Right lobe of liver (tissue), 6 donors: ENCODE data around the gene NEMP2. TPM values are rescaled to one million over a fixed set of nuclear protein-coding genes. Genes with fewer than 3 reads are reported as not detected.

ENCODE experiments used
- ATAC-seq, 4 donors: fragments of 200-7000 bp; cut with Tn5 transposase; one replicate each; pipeline ENCODE4 v1.9.1; 2020; ENCODE audit warnings: mild to moderate bottlenecking in 4 of 4, moderate library complexity in 4 of 4
- DNase-seq, 3 donors: peaks; one replicate each; pipeline ENCODE4 v3.0.0-alpha.2; 2020
- H3K27ac ChIP-seq, 3 donors: fragments of 200-600 bp; one replicate each; pipeline ENCODE4 v1.8.0; 2022
- H3K27me3 ChIP-seq, 2 donors: fragments of 200-600 bp; one replicate each; pipeline ENCODE4 v1.8.0; 2022
- H3K36me3 ChIP-seq, 4 donors: fragments of 200-600 bp; sonication (generic) in 1 of 4; one replicate each; pipeline versions ENCODE4 v1.5.1 to v1.8.0; 2017 to 2022; ENCODE audit warnings: control low read depth in 1 of 4
- H3K4me1 ChIP-seq, 4 donors: fragments of 200-600 bp; sonication (generic) in 1 of 4; one replicate each; pipeline versions ENCODE4 v1.5.1 to v1.8.0; 2017 to 2022; ENCODE audit warnings: control low read depth in 1 of 4
- H3K4me3 ChIP-seq, 3 donors: fragments of 200-600 bp; one replicate each; pipeline ENCODE4 v1.8.0; 2022
- H3K9me3 ChIP-seq, 4 donors: fragments of 200-600 bp; sonication (generic) in 1 of 4; one replicate each; pipeline versions ENCODE4 v1.5.1 to v1.8.0; 2017 to 2022; ENCODE audit warnings: control low read depth in 1 of 4
- POLR2A ChIP-seq: fragments of 450-650 bp; IDR thresholded peaks from one replicate; pipeline ENCODE4 v1.6.1; 2017; ENCODE audit warnings: antibody characterized with exemption, mild to moderate bottlenecking
- WGBS: methylation state at CpG from one replicate; pipeline ENCODE4 v1.1.6; 2018; ENCODE audit warnings: low coverage, low lambda C conversion rate; ENCODE audit not compliant: insufficient coverage; ENCODE audit errors: missing lambda C conversion rate; 5-methylcytosine and 5-hydroxymethylcytosine counted together
- intact Hi-C, 2 donors: fragments of 100-400 bp; cut with DNase I; formaldehyde crosslinking; loops; one replicate each; pipeline versions ENCODE4 v1.11.2 to v1.14.1; 2022
- total RNA-seq, 6 experiments: library from RNA; depleted of rRNA in 2 of 6; stranded (reverse); fragments of >200 nt in 2 of 6; fragmentation: NEBNext Ultra II Directional in 3 of 6; extraction: Animal tissue kit (Norgen Biotek cat#: 25700) in 3 of 6; gene quantifications; one replicate each; pipeline versions ENCODE4 v1.1.0 to v1.2.4, GENCODE V29; 2016 to 2023
- TF ChIP-seq, protein P1 (sequence below), 4 donors: fragments of 200-600 bp in 3 of 4; fragments of 450-650 bp in 1 of 4; IDR thresholded peaks; one replicate each; pipeline versions ENCODE4 v1.5.1 to v1.8.0; 2016 to 2022; ENCODE audit warnings: antibody characterized with exemption in 4 of 4, mild to moderate bottlenecking in 2 of 4
- donor health status: DM: no; HTN: yes; CAD: no.
- donor health status: DM: no; HTN: no; CAD: no.
- donor health status: DM: no; HTN: no; CAD: no.
- donor health status: DM: no; HTN: yes; CAD: no.
- donor health status: DM: no; HTN: yes; CAD: no.

Gene NEMP2
- total RNA-seq, 6 experiments from 2014 or later: 2.0 to 4.1 (median 2.7) TPM

DNA sequence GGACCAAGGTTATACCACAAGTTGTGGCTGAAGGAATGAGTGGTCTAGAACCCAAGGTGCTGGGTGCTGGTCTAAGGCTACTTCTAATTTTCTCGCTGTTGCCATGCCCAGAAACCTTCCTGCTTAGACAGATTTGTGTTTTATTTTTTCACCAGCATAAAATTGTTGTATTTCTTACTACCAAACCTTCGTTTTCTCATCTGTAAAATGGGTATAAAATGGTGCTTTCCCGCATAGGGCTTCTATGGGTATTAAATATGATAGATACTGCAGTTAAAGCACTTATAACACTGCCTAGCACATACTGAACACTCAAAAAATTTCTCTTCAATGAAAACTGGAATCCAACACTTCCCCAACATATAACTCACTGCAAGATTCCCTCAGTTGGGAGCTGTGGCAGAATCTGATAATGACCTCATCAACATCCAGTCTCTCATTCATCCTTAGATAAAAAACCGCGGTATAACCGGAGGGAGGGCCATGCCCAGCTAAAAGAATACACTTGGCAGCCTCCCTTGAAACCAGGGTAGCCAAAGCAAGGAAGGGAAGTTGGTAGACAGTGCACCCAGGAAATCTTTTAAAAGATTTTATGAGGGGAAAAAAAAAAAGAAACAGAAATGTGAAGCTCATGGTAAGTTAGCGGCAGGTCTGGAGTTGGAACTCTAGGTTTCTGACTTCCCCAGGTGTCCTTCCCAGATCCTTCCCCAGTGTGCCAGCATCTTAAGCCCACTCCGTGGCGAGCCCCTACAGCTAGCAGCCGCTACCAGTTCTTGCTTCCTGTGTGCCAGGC, 1.2 kb downstream of the NEMP2 start:
- Histone ChIP-seq H3K4me1 (peaks cover 0 to 10% (median 4%) of the 10 kb centered on the region in 4 donors), H3K4me3 (peak overlapping the region; percentile 62 to 88 (median 82)), H3K36me3 (no peaks in the 10 kb centered on the region), H3K27ac (peak overlapping the region; percentile 85 to 96 (median 92)), H3K27me3 (no peaks in the 10 kb centered on the region), H3K9me3 (no peaks in the 10 kb centered on the region)
- 50% methylated on average over 10 of the region's 10 CpGs for WGBS
- DNase-seq (no peak), ATAC-seq (no peak)
- TF ChIP-seq POLR2A: no peak
- TF ChIP-seq, protein P1, sequence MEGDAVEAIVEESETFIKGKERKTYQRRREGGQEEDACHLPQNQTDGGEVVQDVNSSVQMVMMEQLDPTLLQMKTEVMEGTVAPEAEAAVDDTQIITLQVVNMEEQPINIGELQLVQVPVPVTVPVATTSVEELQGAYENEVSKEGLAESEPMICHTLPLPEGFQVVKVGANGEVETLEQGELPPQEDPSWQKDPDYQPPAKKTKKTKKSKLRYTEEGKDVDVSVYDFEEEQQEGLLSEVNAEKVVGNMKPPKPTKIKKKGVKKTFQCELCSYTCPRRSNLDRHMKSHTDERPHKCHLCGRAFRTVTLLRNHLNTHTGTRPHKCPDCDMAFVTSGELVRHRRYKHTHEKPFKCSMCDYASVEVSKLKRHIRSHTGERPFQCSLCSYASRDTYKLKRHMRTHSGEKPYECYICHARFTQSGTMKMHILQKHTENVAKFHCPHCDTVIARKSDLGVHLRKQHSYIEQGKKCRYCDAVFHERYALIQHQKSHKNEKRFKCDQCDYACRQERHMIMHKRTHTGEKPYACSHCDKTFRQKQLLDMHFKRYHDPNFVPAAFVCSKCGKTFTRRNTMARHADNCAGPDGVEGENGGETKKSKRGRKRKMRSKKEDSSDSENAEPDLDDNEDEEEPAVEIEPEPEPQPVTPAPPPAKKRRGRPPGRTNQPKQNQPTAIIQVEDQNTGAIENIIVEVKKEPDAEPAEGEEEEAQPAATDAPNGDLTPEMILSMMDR (IDR thresholded peaks at IDR 0.05): no peak
- intact Hi-C loops: no loop called here

DNA sequence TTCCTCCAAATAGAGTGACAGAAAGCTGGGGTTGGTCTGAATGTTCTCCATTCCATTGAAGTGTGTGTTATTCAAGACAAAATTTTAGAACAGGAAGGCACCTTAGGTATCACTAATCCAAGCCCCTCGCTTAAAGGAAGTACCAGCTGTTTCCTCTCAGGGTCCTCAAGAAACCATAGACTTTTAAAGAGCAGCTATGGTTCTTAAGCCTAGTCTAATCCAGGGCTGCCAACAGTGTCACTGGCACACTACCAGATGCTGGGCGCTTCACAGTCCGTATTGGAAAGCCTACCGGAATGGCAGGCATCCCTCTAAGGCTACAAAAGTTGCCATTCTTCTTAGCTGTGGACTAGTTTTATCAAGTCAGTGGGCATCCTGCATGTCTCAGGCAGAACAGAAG, 1.9 kb downstream of the NEMP2 start:
- intact Hi-C loops: no loop called here
- H3K27ac ChIP-seq: peak overlapping the region in 1 of 3 donors; percentile 85
- H3K36me3 ChIP-seq: no peaks in the 10 kb centered on the region
- no peak for ATAC-seq
- no peaks in the 10 kb centered on the region for H3K27me3 ChIP-seq
- 67% methylated on average over 2 of the region's 4 CpGs for WGBS
- H3K4me3 ChIP-seq: no peak overlapping the region
- H3K4me1 ChIP-seq: peaks cover 0 to 10% (median 4%) of the 10 kb centered on the region in 4 donors
- TF ChIP-seq POLR2A: no peak
- TF ChIP-seq, protein P1 (IDR thresholded peaks at IDR 0.05): no peak
- no peaks in the 10 kb centered on the region for H3K9me3 ChIP-seq
- DNase-seq: peak in 2 of 3 donors; percentile 60 to 63

DNA sequence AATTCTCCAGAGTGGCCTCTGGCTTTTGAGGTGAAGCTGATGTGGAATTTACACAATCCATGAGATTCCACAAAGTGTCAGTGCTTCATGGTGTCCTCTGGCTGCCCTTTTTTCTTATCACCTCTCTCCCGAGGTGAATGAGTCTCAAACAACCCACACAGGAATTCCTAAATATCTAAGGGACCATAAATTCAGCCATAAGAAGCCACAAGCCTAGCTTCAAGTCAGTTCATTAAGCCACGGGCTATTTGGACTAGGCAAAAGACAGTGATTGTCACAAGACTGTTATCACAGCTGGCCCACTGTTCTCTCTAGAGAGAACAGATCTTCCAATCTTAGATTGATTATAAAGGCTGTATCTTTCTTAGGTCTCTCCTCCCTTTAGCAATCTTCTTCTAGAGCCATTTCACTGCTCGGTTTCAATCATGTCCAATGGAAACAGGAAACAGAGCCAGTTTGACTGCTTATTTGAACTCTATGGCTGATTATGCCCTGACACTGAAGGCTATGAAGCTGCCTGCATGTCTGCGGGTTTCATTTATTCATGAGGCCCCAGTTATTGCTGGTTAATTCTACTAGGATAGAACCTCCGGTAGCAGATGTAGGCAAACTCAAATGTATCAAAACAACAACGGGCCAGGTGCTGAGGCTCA, 4.1 kb downstream of the NEMP2 start:
- Histone ChIP-seq H3K4me3 (no peak overlapping the region), H3K27me3 (no peaks in the 10 kb centered on the region), H3K9me3 (no peaks in the 10 kb centered on the region), H3K36me3 (no peaks in the 10 kb centered on the region), H3K4me1 (peaks cover 0 to 8% (median 3%) of the 10 kb centered on the region in 4 donors), H3K27ac (no peak overlapping the region)
- TF ChIP-seq, protein P1 (IDR thresholded peaks at IDR 0.05): no peak
- no peak for TF ChIP-seq POLR2A
- 64% methylated on average over 5 of the region's 6 CpGs for WGBS
- no peak for ATAC-seq
- DNase-seq: no peak
- intact Hi-C loops: no loop called here

DNA sequence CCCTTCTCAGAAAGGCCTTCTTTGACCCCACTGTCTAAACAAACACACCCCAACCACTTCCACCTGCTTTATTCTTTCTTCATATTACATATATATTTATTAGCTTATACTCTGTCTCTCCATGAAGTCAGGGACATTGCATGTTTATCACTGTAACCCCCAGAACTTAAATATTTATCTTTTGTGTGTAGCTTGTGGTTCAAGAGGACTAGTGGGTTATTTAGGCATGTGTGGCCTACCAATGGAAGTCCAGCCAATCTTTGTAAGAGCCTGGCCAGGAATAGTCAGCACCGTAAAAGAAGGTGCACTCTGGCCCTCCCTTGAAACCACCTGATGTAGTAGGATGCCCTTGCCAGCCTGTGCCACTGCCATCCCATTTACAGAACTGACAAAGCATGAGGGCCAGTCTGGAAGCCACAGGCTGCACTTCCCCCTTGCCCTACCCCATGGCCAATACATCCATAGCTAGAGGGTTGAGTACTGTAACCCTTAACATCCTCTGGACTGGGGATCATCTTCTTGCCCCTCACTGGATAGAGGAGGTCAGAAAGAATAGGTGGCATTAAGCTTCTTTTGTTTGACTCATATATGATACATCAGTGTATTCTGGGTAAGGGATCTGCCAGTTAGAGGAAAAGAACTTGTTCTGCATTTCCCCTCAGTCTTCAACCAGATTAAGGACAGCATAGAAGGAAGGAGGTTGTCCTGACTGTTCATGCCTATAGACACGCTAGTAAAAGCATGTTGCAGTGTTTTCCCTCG, 4.9 kb downstream of the NEMP2 start:
- H3K36me3 ChIP-seq: no peaks in the 10 kb centered on the region
- ATAC-seq (no peak), DNase-seq (no peak)
- H3K9me3 ChIP-seq: no peaks in the 10 kb centered on the region
- 71% methylated on average over 1 of the region's 3 CpGs for WGBS
- H3K4me1 ChIP-seq: peaks cover 0 to 8% (median 2%) of the 10 kb centered on the region in 4 donors
- H3K27ac ChIP-seq: no peak overlapping the region
- H3K27me3 ChIP-seq: no peaks in the 10 kb centered on the region
- TF ChIP-seq, protein P1 (IDR thresholded peaks at IDR 0.05): no peak
- no peak for TF ChIP-seq POLR2A
- no peak overlapping the region for H3K4me3 ChIP-seq
- intact Hi-C loops: no loop called here
